ENCODE data around the gene CELF5. TPM values are rescaled to one million over a fixed set of nuclear protein-coding genes. Genes with fewer than 3 reads are reported as not detected.
"Not testable (repeated sequence)": the region's sequence is repeated elsewhere in the genome, so short reads cannot be mapped to it uniquely, and the experiment has no call there.

The CELF5 gene
- total RNA-seq, 2 donors from 2014 or later: 0.42 to 0.59 TPM

DNA sequence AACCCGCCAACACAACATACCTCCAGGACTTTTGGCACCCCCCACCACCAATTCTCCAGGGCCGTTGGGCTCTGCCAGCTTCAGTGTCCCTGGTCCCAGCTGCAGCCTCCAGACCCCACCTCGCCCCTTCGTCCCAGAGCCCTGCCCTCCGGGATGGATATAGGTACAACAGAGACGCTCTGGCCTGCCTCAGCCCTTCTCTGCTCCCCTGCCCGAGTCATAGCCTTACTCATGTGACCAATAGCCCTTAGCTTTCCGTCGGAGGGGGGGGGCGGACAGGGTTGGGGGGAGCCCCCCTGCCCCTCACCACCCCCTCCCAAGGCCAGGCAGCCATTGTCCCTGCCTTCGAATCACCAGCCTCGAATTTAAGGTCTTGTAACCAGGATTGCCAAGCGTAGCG is 71.1 kb downstream of the CELF5 start:
- no peak for DNase-seq
- Histone ChIP-seq H3K36me3 (no peaks in the 10 kb centered on the region), H3K9me3 (no peaks in the 10 kb centered on the region), H3K27me3 (no peaks in the 10 kb centered on the region), H3K27ac (no peak overlapping the region), H3K4me1 (no peaks in the 10 kb centered on the region), H3K9ac (ENCODE audit: low read depth in 2 of 2, low read length in 2 of 2) (no peak overlapping the region), H3K4me3 (no peak overlapping the region)
- intact Hi-C loops (cut with DNase I): no loop called here
- TF ChIP-seq, protein P1, sequence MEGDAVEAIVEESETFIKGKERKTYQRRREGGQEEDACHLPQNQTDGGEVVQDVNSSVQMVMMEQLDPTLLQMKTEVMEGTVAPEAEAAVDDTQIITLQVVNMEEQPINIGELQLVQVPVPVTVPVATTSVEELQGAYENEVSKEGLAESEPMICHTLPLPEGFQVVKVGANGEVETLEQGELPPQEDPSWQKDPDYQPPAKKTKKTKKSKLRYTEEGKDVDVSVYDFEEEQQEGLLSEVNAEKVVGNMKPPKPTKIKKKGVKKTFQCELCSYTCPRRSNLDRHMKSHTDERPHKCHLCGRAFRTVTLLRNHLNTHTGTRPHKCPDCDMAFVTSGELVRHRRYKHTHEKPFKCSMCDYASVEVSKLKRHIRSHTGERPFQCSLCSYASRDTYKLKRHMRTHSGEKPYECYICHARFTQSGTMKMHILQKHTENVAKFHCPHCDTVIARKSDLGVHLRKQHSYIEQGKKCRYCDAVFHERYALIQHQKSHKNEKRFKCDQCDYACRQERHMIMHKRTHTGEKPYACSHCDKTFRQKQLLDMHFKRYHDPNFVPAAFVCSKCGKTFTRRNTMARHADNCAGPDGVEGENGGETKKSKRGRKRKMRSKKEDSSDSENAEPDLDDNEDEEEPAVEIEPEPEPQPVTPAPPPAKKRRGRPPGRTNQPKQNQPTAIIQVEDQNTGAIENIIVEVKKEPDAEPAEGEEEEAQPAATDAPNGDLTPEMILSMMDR (IDR thresholded peaks at IDR 0.05): no peak

DNA sequence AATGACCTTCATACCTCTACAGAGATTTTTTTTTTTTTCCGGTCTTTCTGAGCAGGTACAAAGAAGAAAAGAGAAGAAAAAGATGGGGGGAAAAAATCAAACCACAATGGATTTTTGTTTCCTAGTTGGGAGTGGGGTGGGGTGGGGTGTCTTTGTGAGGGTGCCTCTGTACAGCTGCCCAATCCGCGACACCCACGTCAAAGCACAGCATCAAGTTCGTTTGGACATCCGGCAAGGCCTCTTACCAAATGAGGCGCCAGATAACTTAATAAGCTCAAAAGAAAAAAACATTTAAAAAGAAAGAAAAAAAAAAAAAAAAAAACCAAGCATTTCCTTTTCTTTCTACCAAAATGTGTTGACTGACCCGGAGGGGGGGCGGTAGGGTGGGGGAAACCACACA is 71.6 kb downstream of the CELF5 start:
- H3K36me3 ChIP-seq: no peaks in the 10 kb centered on the region
- intact Hi-C loops (cut with DNase I): no loop called here

GRCh38 chr19:3296446-3296845 is 72.0 kb downstream of the CELF5 start:
- DNase-seq: no peak
- H3K4me1 ChIP-seq: no peaks in the 10 kb centered on the region
- TF ChIP-seq, protein P1 (IDR thresholded peaks at IDR 0.05): no peak
- no peak overlapping the region for H3K4me3 ChIP-seq
- H3K27me3 ChIP-seq: no peaks in the 10 kb centered on the region
- no peaks in the 10 kb centered on the region for H3K36me3 ChIP-seq
- H3K27ac ChIP-seq: no peak overlapping the region
- H3K9me3 ChIP-seq: no peaks in the 10 kb centered on the region
- intact Hi-C loops (cut with DNase I): no loop called here
- H3K9ac ChIP-seq (ENCODE audit: low read depth in 2 of 2, low read length in 2 of 2): no peak overlapping the region

More for the DNA sequence above, 71.6 kb downstream of the CELF5 start:
- Histone ChIP-seq H3K4me1 (no peaks in the 10 kb centered on the region), H3K27ac (no peak overlapping the region), H3K4me3 (no peak overlapping the region), H3K9ac (ENCODE audit: low read depth in 2 of 2, low read length in 2 of 2) (no peak overlapping the region), H3K9me3 (no peaks in the 10 kb centered on the region), H3K27me3 (no peaks in the 10 kb centered on the region)
- no peak for DNase-seq
- TF ChIP-seq, protein P1 (IDR thresholded peaks at IDR 0.05): no peak

DNA sequence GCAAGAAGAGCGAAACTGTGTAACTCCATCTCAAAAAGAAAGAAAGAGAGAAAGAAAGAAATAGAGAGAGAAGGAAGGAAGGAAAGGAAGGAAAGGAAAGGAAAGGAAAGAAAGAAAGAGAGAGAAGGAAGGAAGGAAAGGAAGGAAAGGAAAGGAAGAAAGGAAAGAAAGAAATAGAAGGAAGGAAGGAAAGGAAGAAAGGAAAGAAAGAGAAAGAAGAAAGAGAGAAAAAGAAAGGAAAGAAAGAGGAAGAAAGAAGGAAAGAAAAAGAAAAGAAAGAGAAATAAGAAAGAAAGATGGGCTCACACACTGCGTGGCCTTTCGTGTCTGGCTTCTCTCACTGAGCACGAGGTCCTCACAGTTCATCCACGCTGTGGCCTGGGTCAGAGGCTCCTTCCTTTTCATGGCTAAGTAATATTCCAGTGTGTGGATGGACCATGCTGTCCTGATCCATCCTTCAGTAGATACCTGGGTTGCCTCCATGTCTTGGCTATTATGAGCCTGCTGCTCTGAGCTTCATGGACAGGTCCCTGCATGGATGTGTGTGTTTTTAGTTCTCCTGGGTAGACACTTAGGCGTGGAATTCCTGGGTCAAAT is 74.5 kb downstream of the CELF5 start:
- H3K4me1 ChIP-seq: no peaks in the 10 kb centered on the region
- no peak for DNase-seq
- TF ChIP-seq, protein P1 (IDR thresholded peaks at IDR 0.05): no peak
- no peak overlapping the region for H3K9ac ChIP-seq (ENCODE audit: low read depth in 2 of 2, low read length in 2 of 2)
- no peaks in the 10 kb centered on the region for H3K27me3 ChIP-seq
- no peak overlapping the region for H3K4me3 ChIP-seq
- intact Hi-C loops (cut with DNase I): no loop called here
- H3K27ac ChIP-seq: no peak overlapping the region
- no peaks in the 10 kb centered on the region for H3K9me3 ChIP-seq
- H3K36me3 ChIP-seq: no peaks in the 10 kb centered on the region

GRCh38 chr19:3300566-3300965 is 76.1 kb downstream of the CELF5 start:
- H3K9me3 ChIP-seq; H3K4me1 ChIP-seq; H3K36me3 ChIP-seq; H3K27me3 ChIP-seq; H3K9ac ChIP-seq (ENCODE audit: low read depth in 2 of 2, low read length in 2 of 2); DNase-seq; intact Hi-C loops (cut with DNase I); H3K27ac ChIP-seq; H3K4me3 ChIP-seq: not testable (repeated sequence)

GRCh38 chr19:3302755-3303154 is 78.3 kb downstream of the CELF5 start:
- Histone ChIP-seq H3K27me3 (no peaks in the 10 kb centered on the region), H3K9me3 (no peaks in the 10 kb centered on the region), H3K9ac (ENCODE audit: low read depth in 2 of 2, low read length in 2 of 2) (no peak overlapping the region), H3K27ac (no peak overlapping the region), H3K4me3 (no peak overlapping the region), H3K4me1 (no peaks in the 10 kb centered on the region), H3K36me3 (no peaks in the 10 kb centered on the region)
- TF ChIP-seq, protein P1 (IDR thresholded peaks at IDR 0.05): no peak
- intact Hi-C loops (cut with DNase I): no loop called here
- DNase-seq: no peak

Measured in colonic mucosa (tissue), 4 donors.